Mammary epithelial cell (primary cell): ENCODE measurements around the gene HNRNPC.

Experiments used
- CTCF ChIP-seq, 2 donors: IDR thresholded peaks in 1 of 2; conservative IDR thresholded peaks in 1 of 2; 2 replicates each; pipeline ENCODE4 v1.5.1; 2011 to 2012; ENCODE audit warnings: inconsistent platforms in 2 of 2, low read length in 2 of 2, mild to moderate bottlenecking in 2 of 2, control low read depth in 1 of 2, low read depth in 1 of 2; ENCODE audit not compliant: insufficient read depth in 1 of 2; ENCODE audit errors: extremely low read depth in 1 of 2
- EZH2 ChIP-seq: IDR thresholded peaks from 2 replicates; pipeline ENCODE4 v1.6.1; 2012; ENCODE audit warnings: low read length, inconsistent platforms, borderline replicate concordance

DNA sequence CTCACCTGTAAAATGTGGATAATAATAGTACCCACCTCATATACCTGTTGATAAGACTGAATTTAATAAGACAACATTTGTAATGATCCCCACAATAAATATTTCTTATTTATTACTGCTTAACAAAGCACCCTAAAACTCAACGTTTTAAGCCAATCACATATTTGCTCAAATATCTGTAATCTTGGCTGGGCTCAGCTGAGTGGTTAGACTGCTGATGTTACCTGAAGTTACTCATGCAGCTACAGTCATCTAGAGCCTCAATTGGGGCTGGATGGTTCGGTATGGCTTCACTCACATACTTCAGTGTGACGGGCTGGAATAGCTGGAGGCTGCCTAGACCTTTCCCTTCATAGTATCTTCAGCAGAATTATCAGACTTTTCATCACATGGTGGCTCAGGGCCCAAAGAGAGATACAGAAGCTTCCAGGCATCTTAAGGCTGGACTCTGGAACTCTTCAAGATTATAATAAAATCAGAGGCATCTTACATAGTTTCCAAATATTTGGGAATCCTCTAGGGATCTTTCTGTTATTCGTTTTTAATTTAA lies 109.1 kb downstream of the HNRNPC start:
- TF ChIP-seq CTCF (conservative IDR thresholded peaks at IDR 0.05 in 1 of 2, IDR thresholded peaks at IDR 0.05 in 1 of 2; ENCODE audit: extremely low read depth in 1 of 2, insufficient read depth in 1 of 2, low read depth in 1 of 2, low read length in 2 of 2), result no peak
- no peak for TF ChIP-seq EZH2
